Omental fat pad (tissue), 4 donors: ENCODE measurements around the gene ZBTB45. TPM values are rescaled to one million over a fixed set of nuclear protein-coding genes. Genes with fewer than 3 reads are reported as not detected.

Source experiments
- ATAC-seq: fragments of 150-250 bp; one replicate; pipeline ENCODE4 v1.9.1; 2016; ENCODE audit warnings: mild to moderate bottlenecking, moderate library complexity; ENCODE audit not compliant: low FRiP score
- DNase-seq: peaks from one replicate; pipeline ENCODE4 v3.0.0-alpha.2; 2019; ENCODE audit warnings: low spot score
- CTCF ChIP-seq, 3 donors: fragments of 450-650 bp; IDR thresholded peaks; one replicate each; pipeline ENCODE4 v1.5.1; 2016 to 2017; ENCODE audit warnings: antibody characterized with exemption in 3 of 3, mild to moderate bottlenecking in 3 of 3, moderate library complexity in 2 of 3
- total RNA-seq, 4 donors: library from RNA; depleted of rRNA; stranded (reverse); fragments of >200 nt; gene quantifications; one replicate each; pipeline ENCODE4 v1.1.0, GENCODE V29; 2016

Gene ZBTB45
- total RNA-seq, 4 donors from 2014 or later, result 4.6 to 10.2 (median 8.4) TPM

DNA sequence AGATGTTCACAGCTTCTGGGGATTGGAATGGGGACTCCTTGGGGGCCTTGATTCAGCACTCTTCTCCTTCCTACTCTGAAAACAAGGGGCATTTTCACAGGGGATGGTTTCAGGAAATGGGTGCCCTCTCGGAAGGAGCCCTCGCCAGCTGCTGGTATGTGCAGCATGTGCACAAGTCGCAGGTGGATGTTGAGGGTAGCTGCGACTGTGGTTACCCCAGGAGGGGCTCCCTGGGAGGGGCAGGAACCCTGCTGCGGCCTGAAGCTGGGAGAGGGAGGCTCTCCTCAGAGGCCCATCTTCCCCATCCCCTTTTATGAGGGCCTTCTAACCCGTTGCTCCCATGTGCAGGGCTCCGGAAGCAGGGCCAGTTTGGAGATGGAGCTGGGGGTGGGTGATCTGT is 37.2 kb downstream of the ZBTB45 start:
- no peak for TF ChIP-seq CTCF (IDR thresholded peaks at IDR 0.05)
- ATAC-seq (no peak), DNase-seq (no peak)

DNA sequence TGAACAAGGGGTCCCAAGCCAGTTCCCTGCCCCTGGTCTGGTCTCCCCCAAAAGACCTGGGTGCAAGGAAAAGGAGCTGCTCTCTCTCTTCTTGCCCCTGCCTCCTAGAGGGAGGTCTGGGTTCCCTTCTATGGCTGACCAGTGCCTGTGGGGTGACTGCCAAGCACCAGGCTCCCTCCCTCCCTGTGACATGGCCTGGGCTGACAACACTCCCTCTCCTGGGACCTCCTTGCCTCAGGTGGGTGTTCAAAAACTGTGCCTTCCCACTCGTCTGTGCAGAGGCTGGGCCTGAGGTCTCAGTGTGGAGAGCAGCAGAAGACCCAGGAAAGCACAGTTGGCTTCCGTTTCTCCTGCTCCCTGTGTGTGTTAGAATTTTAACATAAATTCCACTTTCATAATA is 38.8 kb downstream of the ZBTB45 start:
- TF ChIP-seq CTCF (IDR thresholded peaks at IDR 0.05), result no peak
- DNase-seq (no peak), ATAC-seq (no peak)

GRCh38 chr19:58480481-58480830 is 39.2 kb downstream of the ZBTB45 start:
- no peak for ATAC-seq
- no peak for DNase-seq
- TF ChIP-seq CTCF (IDR thresholded peaks at IDR 0.05), result no peak

DNA sequence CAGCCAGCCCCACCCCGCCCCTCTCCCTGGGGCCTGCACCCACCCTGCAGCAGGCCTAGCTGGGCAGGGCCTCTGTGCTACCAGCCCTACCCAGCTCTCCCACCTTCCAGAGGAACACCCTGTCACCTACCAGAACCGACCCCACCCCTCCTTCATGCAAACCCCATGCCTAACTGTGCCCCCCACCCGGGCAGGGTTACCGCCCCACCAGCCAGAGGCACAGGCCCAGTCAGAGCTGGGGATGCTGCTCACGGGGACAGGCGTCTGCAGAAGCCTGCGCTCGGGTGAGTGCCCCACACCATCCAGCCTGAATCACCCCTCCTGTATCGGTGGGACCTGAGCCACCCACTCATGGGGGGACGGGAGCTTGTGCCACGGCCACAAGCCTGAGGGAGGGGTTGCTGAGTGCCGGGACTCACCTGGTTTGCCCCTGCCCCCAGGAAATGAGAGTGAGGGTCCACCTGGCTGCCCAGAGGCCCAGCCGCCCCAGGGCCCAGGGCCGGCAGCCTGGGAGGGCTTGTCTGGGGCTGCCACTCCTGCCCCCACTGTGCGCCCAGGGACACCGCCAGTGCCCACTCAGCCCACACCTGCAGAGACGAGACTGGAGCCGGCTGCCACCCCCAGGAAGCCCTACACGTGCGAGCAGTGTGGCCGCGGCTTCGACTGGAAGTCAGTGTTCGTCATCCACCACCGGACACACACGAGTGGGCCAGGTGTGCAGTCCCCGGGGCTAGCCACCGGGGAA is 39.7 kb downstream of the ZBTB45 start:
- ATAC-seq, result no peak
- no peak for TF ChIP-seq CTCF (IDR thresholded peaks at IDR 0.05)
- DNase-seq, result no peak

DNA sequence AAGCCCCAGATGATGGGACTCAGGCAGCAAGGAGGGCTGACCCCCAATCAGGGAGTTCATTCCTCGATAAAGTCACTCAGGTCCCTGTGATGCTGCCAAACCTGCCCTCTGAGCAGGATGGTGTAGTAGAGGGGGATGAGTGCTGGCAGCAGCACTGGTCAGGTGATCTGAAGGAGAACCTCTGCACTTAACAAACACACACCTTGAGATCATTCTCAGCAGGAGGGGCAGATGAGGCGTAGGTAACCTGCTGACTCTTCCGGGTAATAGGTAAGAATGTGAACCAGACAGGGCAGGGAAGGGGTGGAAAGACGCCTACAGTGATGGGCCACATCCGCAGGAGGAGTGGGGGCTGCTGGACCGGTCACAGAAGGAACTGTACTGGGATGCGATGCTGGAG is 40.3 kb downstream of the ZBTB45 start:
- ATAC-seq (no peak), DNase-seq (no peak)
- no peak for TF ChIP-seq CTCF (IDR thresholded peaks at IDR 0.05)

GRCh38 chr19:58477871-58478270 is 41.7 kb downstream of the ZBTB45 start:
- DNase-seq, result no peak
- TF ChIP-seq CTCF (IDR thresholded peaks at IDR 0.05), result no peak

DNA sequence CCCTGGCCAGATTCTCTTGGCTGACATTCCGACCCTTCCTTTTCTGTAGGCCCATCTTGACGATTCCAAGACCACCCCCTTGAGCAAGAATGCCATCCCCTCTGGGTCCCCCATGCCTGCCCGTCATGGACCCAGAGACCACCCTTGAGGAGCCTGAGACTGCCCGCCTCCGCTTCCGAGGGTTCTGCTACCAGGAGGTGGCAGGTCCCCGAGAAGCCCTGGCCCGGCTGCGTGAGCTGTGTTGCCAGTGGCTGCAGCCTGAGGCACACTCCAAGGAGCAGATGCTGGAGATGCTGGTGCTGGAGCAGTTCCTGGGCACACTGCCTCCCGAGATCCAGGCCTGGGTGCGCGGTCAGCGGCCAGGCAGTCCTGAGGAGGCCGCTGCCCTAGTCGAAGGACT is 42.5 kb downstream of the ZBTB45 start:
- DNase-seq (no peak), ATAC-seq (no peak)
- no peak for TF ChIP-seq CTCF (IDR thresholded peaks at IDR 0.05)

More at GRCh38 chr19:58477871-58478270, 41.7 kb downstream of the ZBTB45 start:
- no peak for ATAC-seq
